ENCODE data around the gene ASMTL. TPM values are rescaled to one million over a fixed set of nuclear protein-coding genes. Genes with fewer than 3 reads are reported as not detected.

ASMTL gene
- total RNA-seq, 1 experiment from 2014 or later = 5.6 TPM

Other genes with a start within 250 kb of the ASMTL start
- gene CRLF2, start 240.3 kb downstream of the ASMTL start, total RNA-seq (2014; rRNA removed; shearing (Covaris generic)) = not detected in 2 replicates
- 0.96 TPM in 1 of 2 replicates, not detected in the other for gene CSF2RA, start 184.1 kb downstream of the ASMTL start, total RNA-seq (2014; rRNA removed; shearing (Covaris generic))
- not detected in 2 replicates for gene IL3RA, start 116.1 kb downstream of the ASMTL start, total RNA-seq (2014; rRNA removed; shearing (Covaris generic))
- 89.4 and 116 TPM in 2 replicates for gene SLC25A6, start 60.8 kb downstream of the ASMTL start, total RNA-seq (2014; rRNA removed; shearing (Covaris generic))
- 0.20 TPM in 1 of 2 replicates, not detected in the other for gene P2RY8, start 84.3 kb upstream of the ASMTL start, total RNA-seq (2014; rRNA removed; shearing (Covaris generic))
- gene AKAP17A, start 138.7 kb upstream of the ASMTL start, total RNA-seq (2014; rRNA removed; shearing (Covaris generic)) = 8.7 and 10.9 TPM in 2 replicates
- not detected in 2 replicates for gene ASMT, start 162.2 kb upstream of the ASMTL start, total RNA-seq (2014; rRNA removed; shearing (Covaris generic))

Data from RPMI7951 (cell line).